GM21737 (cell line): Measurements from ENCODE around the gene NPAS2.

ENCODE experiments used
- ATAC-seq: cut with Tn5 transposase; IDR thresholded peaks from one replicate; pipeline ENCODE4 v1.9.1; 2021; ENCODE audit warnings: mild to moderate bottlenecking, moderate library complexity; ENCODE audit not compliant: unreplicated experiment

Gene NPAS2

GRCh38 chr2:100819370-100820272, at the start of gene NPAS2:
Gene NPAS2, plus strand, starts transcription at chr2:100820139. Its CDS starts 84,616 bp downstream, at chr2:100904755.
- no peak for ATAC-seq

GRCh38 chr2:100771125-100771524, 48.8 kb upstream of the NPAS2 start:
- ATAC-seq = no peak

GRCh38 chr2:100773538-100773937, 46.4 kb upstream of the NPAS2 start:
- no peak for ATAC-seq

GRCh38 chr2:100776445-100776844, 43.5 kb upstream of the NPAS2 start:
- no peak for ATAC-seq

GRCh38 chr2:100778637-100779450, 41.1 kb upstream of the NPAS2 start:
- no peak for ATAC-seq

- no peak for ATAC-seq
These were observed 40.1 kb upstream of the NPAS2 start for GRCh38 chr2:100779908-100780202.

- ATAC-seq = no peak
These were observed 39.5 kb upstream of the NPAS2 start for GRCh38 chr2:100780203-100781008.

- no peak for ATAC-seq
These were observed 39.0 kb upstream of the NPAS2 start for GRCh38 chr2:100781009-100781325.

GRCh38 chr2:100781523-100782379, 38.2 kb upstream of the NPAS2 start:
- no peak for ATAC-seq

GRCh38 chr2:100782380-100782878, 37.5 kb upstream of the NPAS2 start:
- ATAC-seq = no peak

GRCh38 chr2:100783987-100784386, 36.0 kb upstream of the NPAS2 start:
- no peak for ATAC-seq

- ATAC-seq = no peak
These were observed 35.3 kb upstream of the NPAS2 start for GRCh38 chr2:100784681-100785080.

GRCh38 chr2:100785626-100786296, 34.2 kb upstream of the NPAS2 start:
- no peak for ATAC-seq

GRCh38 chr2:100786297-100786658, 33.7 kb upstream of the NPAS2 start:
- ATAC-seq = no peak

- no peak for ATAC-seq
These were observed 33.0 kb upstream of the NPAS2 start for GRCh38 chr2:100786985-100787384.

- ATAC-seq = no peak
These were observed 30.6 kb upstream of the NPAS2 start for GRCh38 chr2:100789361-100789760.

GRCh38 chr2:100791294-100791935, 28.5 kb upstream of the NPAS2 start:
- ATAC-seq = no peak

- no peak for ATAC-seq
These were observed 28.0 kb upstream of the NPAS2 start for GRCh38 chr2:100791936-100792308.

- no peak for ATAC-seq
These were observed 26.7 kb upstream of the NPAS2 start for GRCh38 chr2:100793220-100793619.
